ENCODE data around the gene ELOVL1.

The ELOVL1 gene

GRCh38 chr1:43358746-43359693 is 8.8 kb downstream of the ELOVL1 start, which contains the start of gene CDC20:
CDC20 (plus strand) TSS chr1:43358981; CDS start chr1:43359216, 235 bp downstream.
- peaks cover 52% of the 10 kb centered on the region for H3K36me3 ChIP-seq (ENCODE audit: control insufficient read depth, low read length)
- H3F3A ChIP-seq (ENCODE audit: control insufficient read depth, insufficient read depth): peaks cover 27% of the 10 kb centered on the region
- peaks cover 12% of the 10 kb centered on the region for H4K20me1 ChIP-seq (ENCODE audit: control insufficient read depth, insufficient read depth, low read depth, low read length)
- H3K4me1 ChIP-seq (ENCODE audit: control insufficient read depth, low read length): peaks cover 33% of the 10 kb centered on the region
- peak within 1 kb of the TSS; percentile 73 for H3K27ac ChIP-seq (ENCODE audit: low read depth, low read length)
- peaks cover 37% of the 10 kb centered on the region for H3K79me2 ChIP-seq (ENCODE audit: control insufficient read depth, low read length)
- peak within 1 kb of the TSS; percentile 84 for H3K4me2 ChIP-seq (ENCODE audit: low read length)
- no peaks in the 10 kb centered on the region for H3K27me3 ChIP-seq (ENCODE audit: control insufficient read depth, low read length)
- H3K4me3 ChIP-seq (ENCODE audit: low read length): peak within 1 kb of the TSS; percentile 86
- TF ChIP-seq CTCF (IDR thresholded peaks at IDR 0.05; ENCODE audit: low read depth, low read length, poor library complexity, severe bottlenecking): no peak
- no peak for TF ChIP-seq EZH2phosphoT487 (IDR thresholded peaks at IDR 0.05; ENCODE audit: borderline replicate concordance, low read length)
- no peaks in the 10 kb centered on the region for H3K9me2 ChIP-seq (replicated peaks; ENCODE audit: control insufficient read depth, low read length)
- no peaks in the 10 kb centered on the region for H3K9me3 ChIP-seq (ENCODE audit: control insufficient read depth, insufficient read depth, low read length)

- Histone ChIP-seq H3K27ac (ENCODE audit: low read depth, low read length) (peak overlapping the region; percentile 61), H3K4me1 (ENCODE audit: control insufficient read depth, low read length) (peaks cover 33% of the 10 kb centered on the region), H3K4me3 (ENCODE audit: low read length) (peak overlapping the region; percentile 86), H3K36me3 (ENCODE audit: control insufficient read depth, low read length) (peaks cover 44% of the 10 kb centered on the region), H3K27me3 (ENCODE audit: control insufficient read depth, low read length) (no peaks in the 10 kb centered on the region), H3K4me2 (ENCODE audit: low read length) (peak overlapping the region; percentile 75), H3K9me3 (ENCODE audit: control insufficient read depth, insufficient read depth, low read length) (no peaks in the 10 kb centered on the region), H4K20me1 (ENCODE audit: control insufficient read depth, insufficient read depth, low read depth, low read length) (peaks cover 12% of the 10 kb centered on the region), H3F3A (ENCODE audit: control insufficient read depth, insufficient read depth) (peaks cover 23% of the 10 kb centered on the region), H3K9me2 (replicated peaks; ENCODE audit: control insufficient read depth, low read length) (no peaks in the 10 kb centered on the region), H3K79me2 (ENCODE audit: control insufficient read depth, low read length) (peaks cover 37% of the 10 kb centered on the region)
- peak; percentile 72 for TF ChIP-seq CTCF (IDR thresholded peaks at IDR 0.05; ENCODE audit: low read depth, low read length, poor library complexity, severe bottlenecking)
- TF ChIP-seq EZH2phosphoT487 (IDR thresholded peaks at IDR 0.05; ENCODE audit: borderline replicate concordance, low read length): no peak
These were observed 9.6 kb downstream of the ELOVL1 start for GRCh38 chr1:43358121-43358745.

GRCh38 chr1:43357251-43357650 is 10.6 kb downstream of the ELOVL1 start:
- H4K20me1 ChIP-seq (ENCODE audit: control insufficient read depth, insufficient read depth, low read depth, low read length): peaks cover 12% of the 10 kb centered on the region
- no peaks in the 10 kb centered on the region for H3K27me3 ChIP-seq (ENCODE audit: control insufficient read depth, low read length)
- H3K9me2 ChIP-seq (replicated peaks; ENCODE audit: control insufficient read depth, low read length): no peaks in the 10 kb centered on the region
- no peak overlapping the region for H3K27ac ChIP-seq (ENCODE audit: low read depth, low read length)
- TF ChIP-seq CTCF (IDR thresholded peaks at IDR 0.05; ENCODE audit: low read depth, low read length, poor library complexity, severe bottlenecking) (no peak), EZH2phosphoT487 (IDR thresholded peaks at IDR 0.05; ENCODE audit: borderline replicate concordance, low read length) (no peak)
- no peaks in the 10 kb centered on the region for H3K9me3 ChIP-seq (ENCODE audit: control insufficient read depth, insufficient read depth, low read length)
- H3K79me2 ChIP-seq (ENCODE audit: control insufficient read depth, low read length): peaks cover 37% of the 10 kb centered on the region
- H3F3A ChIP-seq (ENCODE audit: control insufficient read depth, insufficient read depth): peaks cover 17% of the 10 kb centered on the region
- H3K4me2 ChIP-seq (ENCODE audit: low read length): peak overlapping the region; percentile 75; the same call in 1 of the 2 replicates
- peaks cover 33% of the 10 kb centered on the region for H3K4me1 ChIP-seq (ENCODE audit: control insufficient read depth, low read length)
- H3K36me3 ChIP-seq (ENCODE audit: control insufficient read depth, low read length): peaks cover 34% of the 10 kb centered on the region
- no peak overlapping the region for H3K4me3 ChIP-seq (ENCODE audit: low read length)
